Measurements from ENCODE around the gene CAMSAP2. TPM values are rescaled to one million over a fixed set of nuclear protein-coding genes. Genes with fewer than 3 reads are reported as not detected.
A peak's percentile ranks its signal among the peaks of the same experiment; 100 is the strongest.

CAMSAP2 gene
- polyA plus RNA-seq, 1 donor (not counting 4 experiments of a cell fraction or from before 2014, with no cell fraction given), result 47.8 TPM

DNA sequence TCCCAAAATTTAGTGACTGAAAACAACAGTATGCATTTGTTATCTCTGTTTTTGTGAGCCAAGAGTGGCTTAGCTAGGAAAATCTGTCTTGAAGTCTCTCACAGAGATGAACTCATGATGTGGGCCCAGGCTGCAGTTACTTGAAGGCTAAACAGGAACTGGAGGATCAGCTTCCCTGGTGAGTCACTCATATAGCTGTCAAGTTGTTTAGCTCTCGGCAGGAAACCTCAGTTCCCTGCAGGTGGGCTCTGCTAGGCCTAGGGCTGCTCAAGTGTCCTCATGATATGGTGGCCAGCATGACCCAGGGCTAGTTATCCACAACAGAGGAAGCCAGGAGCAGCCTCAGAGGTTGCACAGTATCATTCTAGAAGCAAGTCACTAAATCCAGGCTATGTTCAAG is 38.8 kb upstream of the CAMSAP2 start:
- Histone ChIP-seq H3K4me1 (ENCODE audit: control insufficient read depth, extremely low read depth, insufficient read depth, low read length) (no peaks in the 10 kb centered on the region), H3K9me1 (ENCODE audit: control insufficient read depth, extremely low read depth, insufficient read depth, low read length) (no peaks in the 10 kb centered on the region), H4K20me1 (ENCODE audit: control insufficient read depth, extremely low read depth, insufficient read depth, low read length) (no peaks in the 10 kb centered on the region), H3K36me3 (ENCODE audit: control insufficient read depth in 2 of 2, extremely low read depth in 1 of 2, insufficient read depth in 2 of 2, low read length in 2 of 2) (no peaks in the 10 kb centered on the region), H3K4me2 (ENCODE audit: control insufficient read depth, extremely low read depth, insufficient read depth, low read depth, low read length) (no peak overlapping the region), H3K9me3 (ENCODE audit: control insufficient read depth, low read depth, low read length) (no peaks in the 10 kb centered on the region), H3K9ac (ENCODE audit: control insufficient read depth, extremely low read depth, insufficient read depth, low read length) (no peak overlapping the region), H3K79me2 (ENCODE audit: control insufficient read depth, insufficient read depth, low read length) (no peaks in the 10 kb centered on the region), H3K27ac (ENCODE audit: control insufficient read depth, insufficient read depth, low read length) (no peak overlapping the region), H2AFZ (ENCODE audit: control insufficient read depth, low read length) (no peak overlapping the region), H3K4me3 (ENCODE audit: control insufficient read depth in 2 of 3, extremely low read depth in 1 of 3, insufficient read depth in 2 of 3, low read depth in 1 of 3, low read length in 3 of 3) (no peak overlapping the region), H3K27me3 (ENCODE audit: control insufficient read depth, extremely low read depth, insufficient read depth, low read length) (no peaks in the 10 kb centered on the region)
- FAIRE-seq (peak; percentile 73), DNase-seq (ENCODE audit: low read depth, low spot score) (no peak)
- no peak for TF ChIP-seq EZH2 (IDR thresholded peaks at IDR 0.05; ENCODE audit: low read length)
- TF ChIP-seq, protein P1, sequence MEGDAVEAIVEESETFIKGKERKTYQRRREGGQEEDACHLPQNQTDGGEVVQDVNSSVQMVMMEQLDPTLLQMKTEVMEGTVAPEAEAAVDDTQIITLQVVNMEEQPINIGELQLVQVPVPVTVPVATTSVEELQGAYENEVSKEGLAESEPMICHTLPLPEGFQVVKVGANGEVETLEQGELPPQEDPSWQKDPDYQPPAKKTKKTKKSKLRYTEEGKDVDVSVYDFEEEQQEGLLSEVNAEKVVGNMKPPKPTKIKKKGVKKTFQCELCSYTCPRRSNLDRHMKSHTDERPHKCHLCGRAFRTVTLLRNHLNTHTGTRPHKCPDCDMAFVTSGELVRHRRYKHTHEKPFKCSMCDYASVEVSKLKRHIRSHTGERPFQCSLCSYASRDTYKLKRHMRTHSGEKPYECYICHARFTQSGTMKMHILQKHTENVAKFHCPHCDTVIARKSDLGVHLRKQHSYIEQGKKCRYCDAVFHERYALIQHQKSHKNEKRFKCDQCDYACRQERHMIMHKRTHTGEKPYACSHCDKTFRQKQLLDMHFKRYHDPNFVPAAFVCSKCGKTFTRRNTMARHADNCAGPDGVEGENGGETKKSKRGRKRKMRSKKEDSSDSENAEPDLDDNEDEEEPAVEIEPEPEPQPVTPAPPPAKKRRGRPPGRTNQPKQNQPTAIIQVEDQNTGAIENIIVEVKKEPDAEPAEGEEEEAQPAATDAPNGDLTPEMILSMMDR (optimal IDR thresholded peaks at IDR 0.05 in 1 of 3, IDR thresholded peaks at IDR 0.05 in 1 of 3, conservative IDR thresholded peaks at IDR 0.05 in 1 of 3; ENCODE audit: extremely low read depth in 1 of 3, insufficient read depth in 2 of 3, low read length in 3 of 3), result no peak
- dilution Hi-C loops (cut with MboI; ENCODE audit: extremely low pct_ligation_motif_present, low sequenced_read_pairs), result no loop called here

DNA sequence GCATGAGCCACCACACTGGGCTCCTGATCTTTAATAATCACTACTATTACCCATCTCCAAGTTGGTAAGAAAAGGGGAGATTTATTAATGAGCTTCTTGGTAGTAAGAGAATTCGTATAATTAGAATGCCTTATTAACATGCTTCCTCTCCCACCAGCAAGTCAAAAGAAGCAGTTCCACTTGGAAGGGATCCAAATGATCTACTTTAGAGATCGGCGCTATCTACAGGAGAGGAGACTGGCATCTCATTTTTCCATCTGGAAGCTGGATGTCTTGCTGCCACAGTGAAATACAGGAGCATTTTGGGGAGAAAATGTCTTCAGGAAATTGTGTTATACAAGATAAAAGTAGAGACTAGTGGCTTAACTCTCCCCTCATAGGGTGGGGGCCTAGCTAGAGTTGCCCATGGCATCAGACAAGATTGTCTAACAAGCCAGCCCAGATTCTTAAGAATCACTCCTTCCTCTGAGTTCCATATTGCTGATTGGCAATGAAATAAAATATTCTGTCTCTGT is 33.6 kb upstream of the CAMSAP2 start:
- Histone ChIP-seq H3K79me2 (ENCODE audit: control insufficient read depth, insufficient read depth, low read length) (no peaks in the 10 kb centered on the region), H3K4me3 (ENCODE audit: control insufficient read depth in 2 of 3, extremely low read depth in 1 of 3, insufficient read depth in 2 of 3, low read depth in 1 of 3, low read length in 3 of 3) (no peak overlapping the region), H3K36me3 (ENCODE audit: control insufficient read depth in 2 of 2, extremely low read depth in 1 of 2, insufficient read depth in 2 of 2, low read length in 2 of 2) (no peaks in the 10 kb centered on the region), H3K4me2 (ENCODE audit: control insufficient read depth, extremely low read depth, insufficient read depth, low read depth, low read length) (no peak overlapping the region), H3K27me3 (ENCODE audit: control insufficient read depth, extremely low read depth, insufficient read depth, low read length) (no peaks in the 10 kb centered on the region), H2AFZ (ENCODE audit: control insufficient read depth, low read length) (no peak overlapping the region), H3K9me1 (ENCODE audit: control insufficient read depth, extremely low read depth, insufficient read depth, low read length) (no peaks in the 10 kb centered on the region), H4K20me1 (ENCODE audit: control insufficient read depth, extremely low read depth, insufficient read depth, low read length) (no peaks in the 10 kb centered on the region), H3K9ac (ENCODE audit: control insufficient read depth, extremely low read depth, insufficient read depth, low read length) (no peak overlapping the region), H3K27ac (ENCODE audit: control insufficient read depth, insufficient read depth, low read length) (no peak overlapping the region), H3K4me1 (ENCODE audit: control insufficient read depth, extremely low read depth, insufficient read depth, low read length) (no peaks in the 10 kb centered on the region), H3K9me3 (ENCODE audit: control insufficient read depth, low read depth, low read length) (no peaks in the 10 kb centered on the region)
- FAIRE-seq (no peak), DNase-seq (ENCODE audit: low read depth, low spot score) (no peak)
- TF ChIP-seq, protein P1 (optimal IDR thresholded peaks at IDR 0.05 in 1 of 3, IDR thresholded peaks at IDR 0.05 in 1 of 3, conservative IDR thresholded peaks at IDR 0.05 in 1 of 3; ENCODE audit: extremely low read depth in 1 of 3, insufficient read depth in 2 of 3, low read length in 3 of 3), result no peak
- no peak for TF ChIP-seq EZH2 (IDR thresholded peaks at IDR 0.05; ENCODE audit: low read length)
- dilution Hi-C loops (cut with MboI; ENCODE audit: extremely low pct_ligation_motif_present, low sequenced_read_pairs), result no loop called here

All from keratinocyte (primary cell).